DND-41 (cell line): ENCODE data around the gene SPATA45.

Experiments
- EZH2 ChIP-seq: IDR thresholded peaks from 3 replicates; pipeline ENCODE4 v1.6.1; 2012; ENCODE audit warnings: borderline replicate concordance, low read depth, mild to moderate bottlenecking, moderate library complexity, low read length, inconsistent platforms; ENCODE audit not compliant: severe bottlenecking
- TF ChIP-seq, protein P1 (sequence below): IDR thresholded peaks from 2 replicates; pipeline ENCODE4 v1.5.1; 2012; ENCODE audit warnings: borderline replicate concordance, low read length, moderate library complexity, mild to moderate bottlenecking; ENCODE audit not compliant: poor library complexity, severe bottlenecking; ENCODE audit errors: extremely low read depth

DNA sequence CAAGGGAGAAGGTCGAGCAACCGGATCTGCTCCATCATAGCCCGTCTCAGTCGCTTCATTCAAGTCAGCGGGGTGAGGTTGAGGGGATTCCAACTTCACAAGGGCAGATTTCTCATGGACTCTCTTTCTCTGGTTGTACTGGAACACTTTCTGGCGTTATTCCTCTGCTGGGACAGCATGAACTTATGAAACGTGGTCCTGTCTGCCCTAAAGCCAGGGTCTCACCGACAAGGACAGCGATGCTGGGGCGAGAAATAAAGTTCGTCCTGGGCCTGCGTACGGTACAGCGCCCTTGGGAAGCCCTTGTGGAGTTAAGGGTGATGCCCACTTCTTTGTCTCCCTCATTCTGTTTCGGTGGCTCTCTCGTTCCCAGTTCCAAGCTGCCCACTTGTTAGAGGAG, 9.3 kb upstream of the SPATA45 start:
- TF ChIP-seq, protein P1, sequence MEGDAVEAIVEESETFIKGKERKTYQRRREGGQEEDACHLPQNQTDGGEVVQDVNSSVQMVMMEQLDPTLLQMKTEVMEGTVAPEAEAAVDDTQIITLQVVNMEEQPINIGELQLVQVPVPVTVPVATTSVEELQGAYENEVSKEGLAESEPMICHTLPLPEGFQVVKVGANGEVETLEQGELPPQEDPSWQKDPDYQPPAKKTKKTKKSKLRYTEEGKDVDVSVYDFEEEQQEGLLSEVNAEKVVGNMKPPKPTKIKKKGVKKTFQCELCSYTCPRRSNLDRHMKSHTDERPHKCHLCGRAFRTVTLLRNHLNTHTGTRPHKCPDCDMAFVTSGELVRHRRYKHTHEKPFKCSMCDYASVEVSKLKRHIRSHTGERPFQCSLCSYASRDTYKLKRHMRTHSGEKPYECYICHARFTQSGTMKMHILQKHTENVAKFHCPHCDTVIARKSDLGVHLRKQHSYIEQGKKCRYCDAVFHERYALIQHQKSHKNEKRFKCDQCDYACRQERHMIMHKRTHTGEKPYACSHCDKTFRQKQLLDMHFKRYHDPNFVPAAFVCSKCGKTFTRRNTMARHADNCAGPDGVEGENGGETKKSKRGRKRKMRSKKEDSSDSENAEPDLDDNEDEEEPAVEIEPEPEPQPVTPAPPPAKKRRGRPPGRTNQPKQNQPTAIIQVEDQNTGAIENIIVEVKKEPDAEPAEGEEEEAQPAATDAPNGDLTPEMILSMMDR = no peak
- TF ChIP-seq EZH2 = no peak
